SK-N-MC (cell line): Measurements from ENCODE around the gene KDM2A.
A peak's percentile ranks its signal among the peaks of the same experiment; 100 is the strongest.
"Not testable (repeated sequence)": the region's sequence is repeated elsewhere in the genome, so short reads cannot be mapped to it uniquely, and the experiment has no call there.

Experiments
- DNase-seq: peaks from one replicate; pipeline ENCODE4 v3.0.0-alpha.2; 2011; ENCODE audit warnings: low read depth, low spot score
- H3K27ac ChIP-seq: fragments of 200-600 bp; sonication (generic); 2 replicates; pipeline ENCODE4 v1.5.1; 2016; ENCODE audit warnings: mixed run types
- H3K36me3 ChIP-seq: fragments of 200-600 bp; sonication (generic); 2 replicates; pipeline ENCODE4 v1.6.1; 2017; ENCODE audit warnings: antibody characterized with exemption, low read length, mixed read lengths; ENCODE audit not compliant: insufficient read depth
- H3K4me3 ChIP-seq: fragments of 200-600 bp; sonication (generic); 2 replicates; pipeline ENCODE4 v1.5.1; 2016
- H3K9ac ChIP-seq: fragments of 200-600 bp; sonication (generic); 2 replicates; pipeline ENCODE4 v1.8.0; 2017; ENCODE audit warnings: mixed run types, mixed read lengths; ENCODE audit not compliant: insufficient read length
- H3K9me3 ChIP-seq: fragments of 200-600 bp; sonication (generic); 2 replicates; pipeline ENCODE4 v1.6.1; 2017; ENCODE audit warnings: low read depth, mild to moderate bottlenecking, antibody characterized with exemption, low read length, moderate library complexity, mixed read lengths
- EZH2 ChIP-seq: fragments of 200-600 bp; sonication (generic); IDR thresholded peaks from one replicate; pipeline ENCODE4 v1.6.1; 2017; ENCODE audit warnings: antibody characterized with exemption
- FOXP2 ChIP-seq: optimal IDR thresholded peaks from 2 replicates; pipeline ENCODE3; 2011; ENCODE audit warnings: mild to moderate bottlenecking, moderate library complexity; ENCODE audit not compliant: insufficient read depth; ENCODE audit errors: extremely low read length, control extremely low read depth
- POLR2AphosphoS5 ChIP-seq: IDR thresholded peaks from 2 replicates; pipeline ENCODE4 v1.6.1; 2012; ENCODE audit warnings: mild to moderate bottlenecking, low read depth, low read length, borderline replicate concordance

Gene KDM2A

GRCh38 chr11:67154726-67155125 lies 35.7 kb downstream of the KDM2A start:
- peaks cover 34% of the 10 kb centered on the region for H3K36me3 ChIP-seq
- no peak overlapping the region for H3K9ac ChIP-seq
- TF ChIP-seq POLR2AphosphoS5 (no peak), EZH2 (no peak), FOXP2 (no peak)
- no peak overlapping the region for H3K27ac ChIP-seq
- no peak overlapping the region for H3K4me3 ChIP-seq
- DNase-seq = no peak
- no peaks in the 10 kb centered on the region for H3K9me3 ChIP-seq

- H3K27ac ChIP-seq = peak overlapping the region; percentile 99
- no peaks in the 10 kb centered on the region for H3K9me3 ChIP-seq
- H3K4me3 ChIP-seq = peak overlapping the region; percentile 70
These were observed 38.6 kb downstream of the KDM2A start for GRCh38 chr11:67157691-67158090.

GRCh38 chr11:67158221-67158620 lies 39.2 kb downstream of the KDM2A start:
- TF ChIP-seq EZH2 = no peak
- no peak for TF ChIP-seq POLR2AphosphoS5
- TF ChIP-seq FOXP2 = no peak
- Histone ChIP-seq H3K9ac (peak overlapping the region; percentile 70), H3K9me3 (no peaks in the 10 kb centered on the region), H3K27ac (peak overlapping the region; percentile 99), H3K36me3 (peaks cover 24% of the 10 kb centered on the region), H3K4me3 (peak overlapping the region; percentile 70)
- no peak for DNase-seq

More at GRCh38 chr11:67157691-67158090, 38.6 kb downstream of the KDM2A start:
- DNase-seq = no peak
- TF ChIP-seq POLR2AphosphoS5 (no peak), FOXP2 (no peak)
- peak overlapping the region; percentile 70 for H3K9ac ChIP-seq
- peaks cover 22% of the 10 kb centered on the region for H3K36me3 ChIP-seq

- no peak for TF ChIP-seq EZH2
- TF ChIP-seq POLR2AphosphoS5 = no peak
- no peak for TF ChIP-seq FOXP2
- 0 out of 2 replicates have a peak overlapping the region, but pooled peaks have one; percentile 1 for H3K4me3 ChIP-seq
These were observed 41.0 kb downstream of the KDM2A start for GRCh38 chr11:67160045-67160444.

GRCh38 chr11:67160872-67161783 lies 42.1 kb downstream of the KDM2A start:
- Histone ChIP-seq H3K27ac (peak overlapping the region; percentile 87), H3K9me3 (no peaks in the 10 kb centered on the region), H3K36me3 (peaks cover 6% of the 10 kb centered on the region; the same call in 1 of the 2 replicates), H3K9ac (peak overlapping the region; percentile 11), H3K4me3 (peak overlapping the region; percentile 10; the same call in 1 of the 2 replicates)
- DNase-seq = no peak
- TF ChIP-seq POLR2AphosphoS5 (no peak), EZH2 (no peak), FOXP2 (no peak)

More at GRCh38 chr11:67160045-67160444, 41.0 kb downstream of the KDM2A start:
- no peak for DNase-seq
- no peaks in the 10 kb centered on the region for H3K9me3 ChIP-seq
- H3K27ac ChIP-seq = peak overlapping the region; percentile 99
- H3K36me3 ChIP-seq = peaks cover 8% of the 10 kb centered on the region; the same call in 1 of the 2 replicates
- no peak overlapping the region for H3K9ac ChIP-seq

- H3K4me3 ChIP-seq = no peak overlapping the region
- H3K9me3 ChIP-seq = no peaks in the 10 kb centered on the region
- H3K9ac ChIP-seq = no peak overlapping the region
- H3K27ac ChIP-seq = no peak overlapping the region
- DNase-seq = no peak
- TF ChIP-seq POLR2AphosphoS5 (no peak), FOXP2 (no peak), EZH2 (no peak)
- peaks cover 6% of the 10 kb centered on the region; the same call in 1 of the 2 replicates for H3K36me3 ChIP-seq
These were observed 43.9 kb downstream of the KDM2A start for GRCh38 chr11:67163006-67163405.

GRCh38 chr11:67165623-67166022 lies 46.6 kb downstream of the KDM2A start:
- no peak for DNase-seq
- H3K9me3 ChIP-seq = no peaks in the 10 kb centered on the region
- H3K36me3 ChIP-seq = peaks cover 6% of the 10 kb centered on the region; the same call in 1 of the 2 replicates
- H3K9ac ChIP-seq = no peak overlapping the region
- no peak for TF ChIP-seq FOXP2
- TF ChIP-seq POLR2AphosphoS5 = no peak
- TF ChIP-seq EZH2 = no peak
- no peak overlapping the region for H3K4me3 ChIP-seq
- peak overlapping the region; percentile 25; the same call in 1 of the 2 replicates for H3K27ac ChIP-seq

GRCh38 chr11:67167091-67167490 lies 48.0 kb downstream of the KDM2A start:
- no peak for TF ChIP-seq FOXP2
- no peak for DNase-seq
- no peak overlapping the region for H3K4me3 ChIP-seq
- H3K9me3 ChIP-seq = 0 out of 2 replicates have a peak, but pooled peaks cover 3% of the 10 kb centered on the region
- H3K9ac ChIP-seq = no peak overlapping the region
- H3K36me3 ChIP-seq = peaks cover 14% of the 10 kb centered on the region
- H3K27ac ChIP-seq = peak overlapping the region; percentile 54

- DNase-seq = no peak
- Histone ChIP-seq H3K9ac (no peak overlapping the region), H3K9me3 (0 out of 2 replicates have a peak, but pooled peaks cover 5% of the 10 kb centered on the region), H3K36me3 (peaks cover 15% of the 10 kb centered on the region), H3K4me3 (no peak overlapping the region), H3K27ac (peak overlapping the region; percentile 54)
- TF ChIP-seq FOXP2 (no peak), EZH2 (no peak), POLR2AphosphoS5 (no peak)
These were observed 48.7 kb downstream of the KDM2A start for GRCh38 chr11:67167719-67168118.

- not testable (repeated sequence) for DNase-seq, H3K9me3 ChIP-seq, H3K4me3 ChIP-seq, H3K9ac ChIP-seq
- peaks cover 10% of the 10 kb centered on the region for H3K36me3 ChIP-seq
- peak overlapping the region; percentile 55; the same call in 1 of the 2 replicates for H3K27ac ChIP-seq
These were observed 49.8 kb downstream of the KDM2A start for GRCh38 chr11:67168911-67169310.
